Measurements from ENCODE around the gene FAM241B. TPM values are rescaled to one million over a fixed set of nuclear protein-coding genes. Genes with fewer than 3 reads are reported as not detected.

Gene FAM241B
- total and polyA plus RNA-seq, 2 of the 4 experiments (the other 2 are of a cell fraction): 0.18 to 1.4 TPM

DNA sequence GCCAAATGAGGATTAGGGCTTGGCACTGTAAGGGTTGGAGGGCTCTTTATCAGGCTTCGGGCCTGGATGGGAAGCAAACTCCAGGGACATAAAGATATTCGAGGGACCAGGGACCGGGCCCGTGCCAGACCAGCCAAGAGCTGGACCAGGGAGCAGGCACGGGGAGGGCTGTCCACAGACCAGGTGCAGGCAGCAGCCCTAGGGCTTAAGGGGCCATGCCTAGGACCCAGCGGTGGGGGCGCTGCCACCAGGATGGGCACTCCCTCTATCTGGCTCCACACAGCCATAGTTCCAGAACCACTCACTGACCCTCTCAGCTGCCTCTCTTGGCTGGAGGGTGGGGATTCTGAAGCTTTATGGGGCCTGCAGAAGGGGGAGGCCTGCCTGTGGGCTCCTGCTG is 32.9 kb downstream of the FAM241B start:
- DNase-seq: no peak
- no peak overlapping the region for H3K4me3 ChIP-seq (ENCODE audit: insufficient read depth, low read depth, low read length)
- in situ Hi-C loops (cut with MboI; ENCODE audit: low sequenced_read_pairs) (no loop called here), intact Hi-C loops (cut with micrococcal nuclease) (no loop called here), dilution Hi-C loops (cut with HindIII; ENCODE audit: low sequenced_read_pairs, unreplicated experiment) (no loop called here)
- no peaks in the 10 kb centered on the region for H3K9me1 ChIP-seq (ENCODE audit: insufficient read depth, low read length)
- 94% methylated on average over 3 of the region's 7 CpGs; no CpG with 5 or more reads in 1 of the 2 experiments for WGBS, 2 experiments (ENCODE audit: extremely low coverage in 2 of 2, insufficient read length in 1 of 2)
- H3K4me1 ChIP-seq (ENCODE audit: control insufficient read depth, insufficient read depth, low read length): no peaks in the 10 kb centered on the region
- H4K8ac ChIP-seq (ENCODE audit: low read depth in 2 of 2, low read length in 2 of 2): no peak overlapping the region
- no peak overlapping the region for H3K56ac ChIP-seq (ENCODE audit: extremely low read depth, insufficient read depth, low read length)
- no peak overlapping the region for H3K23ac ChIP-seq (ENCODE audit: low read depth, low read length)
- H2AFZ ChIP-seq (replicated peaks; ENCODE audit: low read length, poor library complexity): no peak overlapping the region
- no TSS peak for BruUV-seq (replicated peaks)
- H2BK5ac ChIP-seq (ENCODE audit: low read depth, low read length, poor library complexity, severe bottlenecking): no peak overlapping the region
- POLR2A ChIA-PET (ENCODE audit: unreplicated experiment): no interaction called here
- no peak overlapping the region for H2BK15ac ChIP-seq (ENCODE audit: low read depth, low read length)
- no peak overlapping the region for H3K14ac ChIP-seq (replicated peaks; ENCODE audit: low read depth, low read length)
- H3K36me3 ChIP-seq (ENCODE audit: control insufficient read depth, insufficient read depth, low read length): no peaks in the 10 kb centered on the region
- no peak overlapping the region for H3K27ac ChIP-seq (ENCODE audit: insufficient read depth, low read length)
- H2AK9ac ChIP-seq (replicated peaks; ENCODE audit: low read depth, low read length, poor library complexity): no peak overlapping the region
- no peak overlapping the region for H3K4me2 ChIP-seq (ENCODE audit: low read depth, low read length)
- peaks cover 89% of the 10 kb centered on the region for H3K27me3 ChIP-seq (ENCODE audit: control insufficient read depth, insufficient read depth, low read length)
- no peak for ATAC-seq (ENCODE audit: low read depth)
- H3K79me1 ChIP-seq (ENCODE audit: low read depth in 1 of 2, low read length in 2 of 2): no peaks in the 10 kb centered on the region
- CTCF ChIA-PET: interaction anchor here (0.8 kb wide), 1 partner anchor 18 kb away, joined by 3 read pairs; no protein-coding TSS in a partner anchor
- H3K4ac ChIP-seq (ENCODE audit: low read depth, low read length): no peak overlapping the region
- no peak overlapping the region for H4K5ac ChIP-seq (ENCODE audit: low read depth, low read length)
- TF ChIP-seq MAZ (IDR thresholded peaks at IDR 0.05; ENCODE audit: borderline replicate concordance, low read depth, low read length) (no peak), RCOR1 (IDR thresholded peaks at IDR 0.05; ENCODE audit: insufficient replicate concordance, low read length) (no peak), BHLHE40 (IDR thresholded peaks at IDR 0.05; ENCODE audit: low read depth, low read length) (no peak), CEBPB (IDR thresholded peaks at IDR 0.05; ENCODE audit: low read depth, low read length) (no peak), POLR2A (IDR thresholded peaks at IDR 0.05; ENCODE audit: low read depth, low read length) (no peak), RAD21 (IDR thresholded peaks at IDR 0.05; ENCODE audit: low read length) (no peak), CHD1 (IDR thresholded peaks at IDR 0.05; ENCODE audit: low read depth, low read length) (no peak), MXI1 (IDR thresholded peaks at IDR 0.05; ENCODE audit: borderline replicate concordance, low read depth, low read length) (no peak)
- TF ChIP-seq, protein P1, sequence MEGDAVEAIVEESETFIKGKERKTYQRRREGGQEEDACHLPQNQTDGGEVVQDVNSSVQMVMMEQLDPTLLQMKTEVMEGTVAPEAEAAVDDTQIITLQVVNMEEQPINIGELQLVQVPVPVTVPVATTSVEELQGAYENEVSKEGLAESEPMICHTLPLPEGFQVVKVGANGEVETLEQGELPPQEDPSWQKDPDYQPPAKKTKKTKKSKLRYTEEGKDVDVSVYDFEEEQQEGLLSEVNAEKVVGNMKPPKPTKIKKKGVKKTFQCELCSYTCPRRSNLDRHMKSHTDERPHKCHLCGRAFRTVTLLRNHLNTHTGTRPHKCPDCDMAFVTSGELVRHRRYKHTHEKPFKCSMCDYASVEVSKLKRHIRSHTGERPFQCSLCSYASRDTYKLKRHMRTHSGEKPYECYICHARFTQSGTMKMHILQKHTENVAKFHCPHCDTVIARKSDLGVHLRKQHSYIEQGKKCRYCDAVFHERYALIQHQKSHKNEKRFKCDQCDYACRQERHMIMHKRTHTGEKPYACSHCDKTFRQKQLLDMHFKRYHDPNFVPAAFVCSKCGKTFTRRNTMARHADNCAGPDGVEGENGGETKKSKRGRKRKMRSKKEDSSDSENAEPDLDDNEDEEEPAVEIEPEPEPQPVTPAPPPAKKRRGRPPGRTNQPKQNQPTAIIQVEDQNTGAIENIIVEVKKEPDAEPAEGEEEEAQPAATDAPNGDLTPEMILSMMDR (conservative IDR thresholded peaks at IDR 0.05; ENCODE audit: low read depth, low read length): no peak
- no peak overlapping the region for H2BK20ac ChIP-seq (ENCODE audit: low read depth, low read length)
- H3K9me3 ChIP-seq (ENCODE audit: control insufficient read depth, insufficient read depth, low read length): no peaks in the 10 kb centered on the region
- no peak overlapping the region for H2AK5ac ChIP-seq (ENCODE audit: low read depth, low read length)
- H2BK120ac ChIP-seq (ENCODE audit: low read depth, low read length): no peak overlapping the region
- H3K9ac ChIP-seq (ENCODE audit: low read depth, low read length): no peak overlapping the region
- H4K20me1 ChIP-seq (ENCODE audit: insufficient read depth, low read length): no peaks in the 10 kb centered on the region
- no peak overlapping the region for H4K91ac ChIP-seq (ENCODE audit: insufficient read depth, low read depth, low read length)
- H3K18ac ChIP-seq (ENCODE audit: low read depth, low read length): no peak overlapping the region

Measured in IMR-90 (cell line).